DMS79 treated with DMSO at 0.1 percent for 48 hours (cell line): ENCODE measurements around the gene CNPY1.
"Not testable (repeated sequence)": the region's sequence is repeated elsewhere in the genome, so short reads cannot be mapped to it uniquely, and the experiment has no call there.

Experiments
- DNase-seq: peaks from one replicate; lab custom pipeline; 2025; lab: John Stamatoyannopoulos, UW

The CNPY1 gene

GRCh38 chr7:155546449-155546848, at the start of gene CNPY1:
Gene CNPY1, minus strand, starts transcription at chr7:155546559. Its CDS starts 630 bp downstream, at chr7:155545929.
- DNase-seq: not testable (repeated sequence)

GRCh38 chr7:155594961-155595366, 48.6 kb upstream of the CNPY1 start:
- no peak for DNase-seq

- DNase-seq: no peak
Measured at GRCh38 chr7:155594163-155594732, 47.9 kb upstream of the CNPY1 start.

- DNase-seq: no peak
Measured at GRCh38 chr7:155593461-155594162, 47.3 kb upstream of the CNPY1 start.

GRCh38 chr7:155591055-155591775, 44.9 kb upstream of the CNPY1 start:
- DNase-seq: peak; percentile 63

DNA sequence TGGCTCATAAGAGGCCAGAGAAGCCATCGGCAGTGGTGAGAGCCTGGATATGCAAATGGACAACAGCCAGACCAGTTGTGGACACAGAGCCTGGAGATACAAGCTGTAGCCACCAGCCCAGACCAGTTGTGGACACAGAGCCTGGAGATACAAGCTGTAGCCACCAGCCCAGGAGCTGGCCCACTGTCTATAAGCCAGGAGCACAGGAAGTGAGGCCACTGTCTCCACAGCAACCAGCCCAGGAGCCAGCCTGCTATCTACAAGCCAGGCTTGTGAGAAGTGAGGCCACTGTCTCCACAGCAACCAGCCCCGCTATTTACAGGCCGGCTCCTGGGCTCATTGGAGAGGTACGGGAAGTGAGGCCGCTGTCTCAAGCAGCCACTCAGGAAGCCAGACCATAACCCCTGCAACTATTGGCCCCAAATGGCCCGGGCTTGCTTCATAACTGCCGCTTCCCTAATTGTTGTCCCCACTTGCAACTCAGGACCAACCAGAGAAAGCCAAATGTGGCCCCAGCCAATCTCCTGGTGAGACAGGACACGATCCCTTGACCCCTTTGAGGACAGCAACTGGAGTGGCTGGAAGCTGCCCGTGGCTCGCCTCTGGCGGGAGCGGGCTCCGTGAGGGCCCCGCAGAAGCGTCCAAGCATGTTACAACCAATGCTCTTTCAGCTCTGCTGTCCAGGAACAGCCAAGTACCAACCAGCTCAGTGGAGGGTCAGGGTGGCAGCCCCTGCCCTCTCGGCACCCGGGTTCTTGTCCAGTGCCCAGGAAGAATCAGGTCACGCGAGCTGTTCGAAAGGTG, 44.1 kb upstream of the CNPY1 start:
- peak; percentile 93 for DNase-seq

DNA sequence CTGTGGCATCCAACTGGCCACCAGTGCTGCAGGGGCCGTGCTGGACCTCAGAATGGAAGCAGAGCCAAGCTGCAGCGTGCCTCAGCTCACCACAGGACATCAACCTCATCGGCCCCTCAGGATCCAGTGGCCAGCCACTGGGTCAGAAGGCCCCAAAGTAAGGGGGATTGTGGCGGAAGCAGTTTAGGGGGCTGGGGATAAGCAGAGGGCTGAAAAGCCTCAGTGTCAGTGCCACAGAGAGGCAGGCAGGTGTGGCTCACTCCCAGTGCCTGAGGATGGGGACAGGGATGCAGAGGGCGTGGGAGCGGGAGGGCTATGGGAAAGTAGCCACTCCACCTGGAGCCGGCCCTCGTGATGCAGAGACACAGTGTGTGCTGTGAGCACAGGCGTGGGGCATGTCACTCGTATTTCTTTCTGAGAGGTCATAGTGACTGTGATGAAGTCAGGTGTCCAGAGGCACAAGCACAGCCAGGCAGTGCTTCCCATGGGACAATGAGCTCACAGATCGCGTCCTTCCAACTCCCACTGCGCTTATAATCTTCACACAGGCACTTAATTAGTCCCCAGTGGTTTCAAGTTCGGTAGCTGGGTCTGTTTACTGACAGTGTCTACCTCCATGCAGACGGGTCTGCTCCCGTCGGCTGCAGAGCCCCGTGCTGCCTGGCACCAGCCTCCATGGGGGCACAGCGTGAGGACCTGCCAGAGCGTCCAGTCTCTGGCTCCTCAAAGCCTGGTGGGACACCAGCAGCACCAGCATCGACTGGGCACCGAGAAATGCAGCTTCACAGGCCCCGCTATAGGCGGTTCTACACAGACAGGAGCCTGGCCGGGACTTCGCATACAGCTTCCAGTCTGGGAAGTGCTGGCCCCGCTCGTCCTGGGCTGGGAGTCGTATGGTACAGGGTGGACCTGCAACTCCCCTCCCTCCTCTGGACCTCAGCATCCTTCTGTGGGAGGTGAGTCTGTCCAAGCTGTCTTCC, 42.9 kb upstream of the CNPY1 start:
- DNase-seq: peak; percentile 21

DNA sequence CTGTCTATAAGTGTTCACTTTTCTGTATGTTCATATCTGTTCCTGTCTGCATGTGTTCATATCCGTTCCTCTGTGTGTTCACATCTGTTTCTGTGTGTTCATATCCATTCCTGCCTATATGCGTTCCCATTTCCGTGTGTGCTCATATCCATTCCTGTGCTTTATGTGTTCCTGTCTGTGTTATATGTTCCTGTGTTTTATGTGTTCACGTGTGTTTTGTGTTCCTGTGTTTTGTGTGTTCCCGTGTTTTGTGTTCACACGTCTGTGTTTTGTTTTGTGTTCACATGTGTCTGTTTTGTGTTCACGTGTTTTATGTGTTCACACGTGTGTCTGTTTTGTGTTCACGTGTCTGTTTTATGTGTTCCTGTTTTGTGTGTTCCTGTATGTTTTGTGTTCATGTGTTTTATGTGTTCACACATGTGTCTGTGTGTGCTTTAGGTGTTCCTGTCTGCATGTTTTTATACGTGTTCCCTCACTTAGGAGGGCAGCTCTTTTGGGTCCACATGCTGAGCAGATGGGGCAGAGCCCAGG, 42.2 kb upstream of the CNPY1 start:
- DNase-seq: no peak

DNA sequence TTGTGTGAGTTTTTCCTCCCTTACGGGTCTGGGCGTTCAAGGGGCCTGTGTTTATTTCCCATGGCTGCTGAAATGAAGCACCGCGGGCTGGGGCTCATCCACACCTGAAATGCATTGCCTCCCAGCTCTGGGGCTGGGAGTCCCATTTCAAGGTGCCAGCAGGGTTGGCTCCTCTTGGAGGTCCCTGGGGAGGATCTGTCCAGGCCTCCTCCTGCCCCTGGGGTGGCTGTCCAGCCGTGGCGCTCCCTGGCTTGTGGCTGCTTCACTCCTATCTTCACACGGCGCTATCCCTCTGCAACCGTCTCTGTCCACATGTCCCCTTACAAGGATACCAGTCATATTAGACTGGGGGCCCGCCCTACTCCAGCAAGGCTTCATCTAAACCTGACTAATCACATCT, 41.1 kb upstream of the CNPY1 start:
- DNase-seq: no peak

DNA sequence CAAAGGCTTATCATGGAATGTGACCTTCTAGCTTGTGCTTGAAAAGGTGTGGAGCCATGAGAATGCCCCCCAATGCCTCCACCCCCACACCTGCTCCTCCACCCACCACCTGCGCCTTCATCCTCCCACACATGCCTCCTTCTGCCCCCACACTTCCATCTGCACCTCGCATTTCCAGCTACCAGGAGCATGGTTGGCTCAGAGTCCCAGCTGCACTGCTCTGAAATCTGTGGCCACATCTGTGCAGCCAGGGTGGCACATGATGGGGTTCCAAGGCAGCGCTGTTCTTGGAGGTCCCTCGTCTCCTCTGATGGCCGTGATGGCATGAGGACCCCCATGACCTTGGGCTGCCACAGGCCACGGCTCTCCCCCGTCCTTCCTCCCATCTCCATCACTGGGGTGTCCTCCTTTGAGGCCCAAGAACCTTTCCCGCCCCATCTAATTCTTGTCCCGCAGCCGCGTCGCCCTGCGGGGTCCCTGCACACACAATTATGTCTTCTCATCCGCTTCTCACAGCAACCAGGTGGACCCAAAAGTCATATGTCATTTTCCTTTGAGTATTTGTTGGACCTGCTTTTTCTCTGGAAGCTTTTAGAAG, 40.6 kb upstream of the CNPY1 start:
- DNase-seq: no peak

- DNase-seq: no peak
Measured at GRCh38 chr7:155585951-155586350, 39.6 kb upstream of the CNPY1 start.

GRCh38 chr7:155585532-155585895, 39.2 kb upstream of the CNPY1 start:
- DNase-seq: no peak

- DNase-seq: no peak
Measured at GRCh38 chr7:155584763-155585531, 38.6 kb upstream of the CNPY1 start.

DNA sequence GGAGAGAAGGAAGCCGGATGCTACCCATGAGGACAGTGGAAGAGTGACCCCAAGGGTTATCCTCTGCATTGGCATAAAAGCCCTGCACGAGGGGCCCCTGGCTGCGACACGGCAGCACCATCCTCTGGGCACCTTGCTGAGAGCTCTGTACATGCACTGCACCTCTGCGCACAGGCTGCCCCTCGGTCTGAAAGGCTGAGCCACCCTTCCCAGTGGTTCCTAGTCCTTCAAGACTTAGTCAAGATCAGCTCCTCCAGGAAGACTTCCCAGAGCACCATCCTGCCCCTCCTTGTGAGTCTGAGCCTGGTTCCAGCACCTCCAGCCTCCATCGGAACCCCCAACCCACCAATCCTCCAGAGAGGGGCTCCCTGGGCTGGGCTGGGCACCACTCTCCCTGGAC, 37.9 kb upstream of the CNPY1 start:
- DNase-seq: no peak

GRCh38 chr7:155583636-155584035, 37.3 kb upstream of the CNPY1 start:
- DNase-seq: no peak

- no peak for DNase-seq
Measured at GRCh38 chr7:155581954-155582353, 35.6 kb upstream of the CNPY1 start.

DNA sequence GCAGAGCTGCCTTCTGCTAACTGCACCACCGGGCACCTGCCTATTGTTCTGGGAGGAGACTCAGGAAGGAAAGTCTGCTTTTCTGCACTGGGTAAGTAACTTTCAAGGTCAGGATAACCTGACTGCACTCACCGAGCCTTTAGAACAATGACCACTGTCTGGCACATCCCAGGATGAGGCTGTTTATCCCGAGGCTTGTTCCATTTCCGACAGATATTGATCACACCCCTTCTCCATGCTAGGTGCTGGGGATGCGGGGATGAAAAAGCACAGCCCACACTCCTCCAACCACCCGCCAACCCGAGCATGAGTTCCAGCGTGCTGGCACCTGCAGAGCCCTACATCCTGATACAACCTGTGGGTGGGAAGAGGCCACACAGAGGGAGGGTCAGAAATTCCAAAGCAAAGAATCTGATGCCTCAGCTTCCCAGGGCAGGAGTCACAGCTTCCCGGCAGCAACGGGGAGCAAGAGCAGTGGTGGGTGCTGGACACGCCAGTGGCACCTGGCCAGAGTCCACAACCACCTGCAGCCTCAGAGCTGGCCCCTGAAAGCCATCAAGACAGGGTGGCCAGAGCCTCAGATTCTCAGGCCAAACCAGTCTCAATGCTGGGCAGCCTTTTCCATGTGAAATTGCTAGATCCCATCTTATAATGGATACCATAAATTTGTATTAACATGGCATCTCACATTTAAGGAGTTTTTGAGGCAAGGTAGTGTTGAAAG, 34.9 kb upstream of the CNPY1 start:
- no peak for DNase-seq

- DNase-seq: no peak
Measured at GRCh38 chr7:155580367-155580766, 34.0 kb upstream of the CNPY1 start.

- no peak for DNase-seq
Measured at GRCh38 chr7:155579565-155579964, 33.2 kb upstream of the CNPY1 start.
